ENCODE measurements around the gene GNAT2. TPM values are rescaled to one million over a fixed set of nuclear protein-coding genes. Genes with fewer than 3 reads are reported as not detected.

Gene GNAT2
- total and polyA plus RNA-seq, 10 of the 15 experiments (the other 5 are each of a cell fraction or from before 2014, with no cell fraction given), result 0.08 to 1.3 (median 0.41) TPM

DNA sequence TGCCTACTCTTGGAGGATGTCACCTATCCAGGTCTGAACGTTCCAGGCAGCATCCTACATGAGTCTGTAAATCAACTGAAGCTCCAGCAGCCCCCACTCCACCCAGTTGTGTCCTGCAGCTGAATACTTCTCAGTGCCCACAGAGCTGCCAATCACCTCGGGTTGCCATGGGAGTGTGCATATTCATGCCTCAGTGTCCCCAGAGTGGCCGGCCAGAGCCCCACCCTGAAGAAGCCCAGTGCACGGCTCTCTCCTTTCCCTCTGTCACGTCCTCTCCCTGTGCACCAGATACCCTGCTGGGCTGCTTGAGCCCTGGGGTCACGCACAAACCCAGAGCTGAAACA, 20.4 kb upstream of the GNAT2 start (continued):
- TF ChIP-seq IRF3 (IDR thresholded peaks at IDR 0.05) (no peak), CBFB (IDR thresholded peaks at IDR 0.05; ENCODE audit: low read depth) (no peak), TCF3 (IDR thresholded peaks at IDR 0.05; ENCODE audit: borderline replicate concordance, insufficient read depth, low read depth, low read length) (no peak), POLR2AphosphoS2 (IDR thresholded peaks at IDR 0.05; ENCODE audit: low read depth, low read length) (no peak), WRNIP1 (IDR thresholded peaks at IDR 0.05; ENCODE audit: borderline replicate concordance, low read depth, low read length) (no peak), SIN3A (IDR thresholded peaks at IDR 0.05; ENCODE audit: low read depth, low read length) (no peak), POLR2AphosphoS5 (IDR thresholded peaks at IDR 0.05; ENCODE audit: low read length) (no peak), SUPT20H (IDR thresholded peaks at IDR 0.05; ENCODE audit: borderline replicate concordance, control insufficient read depth, low read depth, low read length) (no peak), EED (IDR thresholded peaks at IDR 0.05; ENCODE audit: low read depth) (no peak), EGR1 (IDR thresholded peaks at IDR 0.05; ENCODE audit: borderline replicate concordance in 1 of 2, low read depth in 2 of 2, low read length in 2 of 2) (no peak), EP300 (IDR thresholded peaks at IDR 0.05; ENCODE audit: borderline replicate concordance in 1 of 2, control insufficient read depth in 1 of 2, low read depth in 2 of 2, low read length in 2 of 2) (no peak), STAT3 (IDR thresholded peaks at IDR 0.05; ENCODE audit: low read depth, low read length) (no peak), PKNOX1 (IDR thresholded peaks at IDR 0.05) (no peak)

Data from GM12878 (cell line).